GM23248 (cell line): ENCODE results near the gene DRD2. TPM values are rescaled to one million over a fixed set of nuclear protein-coding genes. Genes with fewer than 3 reads are reported as not detected.

Experiments
- DNase-seq: peaks from one replicate; pipeline ENCODE4 v3.0.0-alpha.2; 2015
- H2AFZ ChIP-seq: fragments of 200-600 bp; sonication (generic); 2 replicates; pipeline ENCODE4 v1.6.1; 2016; ENCODE audit warnings: antibody characterized with exemption
- H3F3A ChIP-seq: fragments of 200-600 bp; sonication (generic); 2 replicates; pipeline ENCODE4 v1.6.1; 2016; ENCODE audit warnings: mild to moderate bottlenecking, antibody characterized with exemption, mixed run types; ENCODE audit not compliant: insufficient read depth
- H3K27ac ChIP-seq: fragments of 200-600 bp; sonication (generic); 2 replicates; pipeline ENCODE4 v1.5.1; 2016; ENCODE audit warnings: mild to moderate bottlenecking
- H3K27me3 ChIP-seq: fragments of 200-600 bp; sonication (generic); replicated peaks from 2 replicates; pipeline ENCODE4 v1.6.1; 2016; ENCODE audit warnings: mild to moderate bottlenecking; ENCODE audit not compliant: insufficient read depth
- H3K36me3 ChIP-seq: fragments of 200-600 bp; sonication (generic); 2 replicates; pipeline ENCODE4 v1.6.1; 2016; ENCODE audit warnings: low read depth, mild to moderate bottlenecking
- H3K4me1 ChIP-seq: fragments of 200-600 bp; sonication (generic); 2 replicates; pipeline ENCODE4 v1.6.1; 2016; ENCODE audit warnings: mild to moderate bottlenecking; ENCODE audit not compliant: insufficient read depth
- H3K4me2 ChIP-seq: fragments of 200-600 bp; sonication (generic); one replicate; pipeline ENCODE4 v1.6.1; 2016; ENCODE audit warnings: mild to moderate bottlenecking; ENCODE audit not compliant: unreplicated experiment
- H3K4me3 ChIP-seq: fragments of 200-600 bp; sonication (generic); 2 replicates; pipeline ENCODE4 v1.5.1; 2016; ENCODE audit warnings: mild to moderate bottlenecking
- H3K79me2 ChIP-seq: fragments of 200-600 bp; sonication (generic); 2 replicates; pipeline ENCODE4 v1.6.1; 2016; ENCODE audit warnings: mild to moderate bottlenecking; ENCODE audit not compliant: insufficient read depth
- H3K9ac ChIP-seq: fragments of 200-600 bp; sonication (generic); 2 replicates; pipeline ENCODE4 v1.6.1; 2016; ENCODE audit warnings: mild to moderate bottlenecking
- H3K9me2 ChIP-seq: fragments of 200-600 bp; sonication (generic); 2 replicates; pipeline ENCODE4 v1.6.1; 2016; ENCODE audit warnings: mixed run types, mild to moderate bottlenecking, moderate library complexity; ENCODE audit not compliant: insufficient read depth
- H3K9me3 ChIP-seq: fragments of 200-600 bp; sonication (generic); one replicate; pipeline ENCODE4 v1.6.1; 2017; ENCODE audit warnings: low read depth
- H4K20me1 ChIP-seq: fragments of 200-600 bp; sonication (generic); 2 replicates; pipeline ENCODE4 v1.6.0; 2016; ENCODE audit not compliant: insufficient read depth
- EZH2 ChIP-seq: fragments of 200-600 bp; sonication (generic); IDR thresholded peaks from 2 replicates; pipeline ENCODE4 v1.6.1; 2018; ENCODE audit warnings: antibody characterized with exemption, mild to moderate bottlenecking; ENCODE audit not compliant: insufficient read depth, poor library complexity, severe bottlenecking
- EZH2phosphoT487 ChIP-seq: fragments of 200-600 bp; sonication (generic); IDR thresholded peaks from 2 replicates; pipeline ENCODE4 v1.6.1; 2018; ENCODE audit warnings: antibody characterized with exemption, moderate library complexity, mild to moderate bottlenecking, low read depth; ENCODE audit not compliant: insufficient read depth
- WGBS, 2 experiments: methylation state at CpG; one replicate each; pipeline ENCODE4 v1.1.6; 2015 to 2017; ENCODE audit warnings: low lambda C conversion rate in 2 of 2, low coverage in 1 of 2; ENCODE audit errors: missing lambda C conversion rate in 2 of 2; 5-methylcytosine and 5-hydroxymethylcytosine counted together
- in situ Hi-C: fragments of 300-500 bp; cut with MboI; formaldehyde crosslinking; loops from 2 replicates; pipeline ENCODE4 v1.15.0; 2020
- polyA plus RNA-seq: library from polyadenylated mRNA; unstranded; fragments of >200 nt; fragmentation: Nextera tagmentation; extraction: Ambion mirVana; gene quantifications from 2 replicates; pipeline ENCODE4 v1.2.1, GENCODE V29; 2016
- total RNA-seq: library from RNA; depleted of rRNA; stranded (reverse); fragments of >200 nt; shearing (Covaris generic); gene quantifications from 2 replicates; pipeline ENCODE4 v1.2.3, GENCODE V29; 2014

Gene DRD2
- total and polyA plus RNA-seq, 2 experiments from 2014 or later, result not detected

DNA sequence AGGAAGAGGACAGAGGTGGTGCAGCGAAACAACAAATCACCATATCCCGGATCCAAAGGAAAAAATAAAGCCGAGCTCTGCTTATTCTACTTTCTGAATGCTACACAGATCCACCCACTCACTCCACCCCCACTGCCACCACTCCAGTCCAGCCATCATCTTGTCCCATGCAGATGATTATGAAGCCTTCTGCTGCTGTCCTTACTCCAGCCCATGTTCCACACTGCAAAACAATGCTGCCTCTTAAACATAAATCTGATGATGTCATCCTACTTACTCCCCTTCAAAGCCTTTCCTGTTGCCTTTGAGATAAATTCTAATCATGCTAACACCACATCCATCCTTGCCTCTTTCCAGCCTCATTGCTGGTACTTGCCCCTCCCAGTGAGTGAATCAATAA is 6.5 kb upstream of the DRD2 start:
- in situ Hi-C loops, result no loop called here
- no peaks in the 10 kb centered on the region for H4K20me1 ChIP-seq
- no peak overlapping the region for H3K4me3 ChIP-seq
- no peaks in the 10 kb centered on the region for H3K79me2 ChIP-seq
- peaks cover 58% of the 10 kb centered on the region for H3K27me3 ChIP-seq
- H3K9ac ChIP-seq, result no peak overlapping the region
- TF ChIP-seq EZH2phosphoT487 (no peak), EZH2 (no peak)
- H3K9me3 ChIP-seq, result no peaks in the 10 kb centered on the region
- no peak overlapping the region for H3K27ac ChIP-seq
- H3K4me1 ChIP-seq, result no peaks in the 10 kb centered on the region
- no peaks in the 10 kb centered on the region for H3K36me3 ChIP-seq
- H2AFZ ChIP-seq, result no peak overlapping the region
- H3K4me2 ChIP-seq, result no peak overlapping the region
- 86 to 90% methylated on average over 3 of the region's 3 CpGs for WGBS, 2 experiments
- H3F3A ChIP-seq, result no peaks in the 10 kb centered on the region
- no peaks in the 10 kb centered on the region for H3K9me2 ChIP-seq
- no peak for DNase-seq

DNA sequence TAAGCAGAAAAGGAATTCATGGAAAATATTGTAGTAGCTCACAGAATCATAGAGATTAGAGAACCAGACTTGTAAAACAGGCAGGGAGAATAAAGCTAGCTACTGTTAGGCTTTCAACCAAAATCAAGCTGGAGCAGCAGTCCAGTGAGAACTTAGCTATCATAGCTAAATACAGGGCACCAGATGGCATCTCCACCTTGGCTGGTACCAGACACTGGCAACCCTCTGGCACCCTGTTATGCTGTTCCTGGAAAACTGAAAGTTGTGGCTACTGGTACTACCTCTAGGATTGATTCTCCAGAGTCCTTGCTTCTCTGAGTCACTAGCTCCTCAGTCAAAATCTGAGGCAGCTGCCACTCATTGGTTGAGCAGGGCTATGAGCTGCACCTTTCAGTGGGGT is 6.0 kb upstream of the DRD2 start:
- Histone ChIP-seq H3K4me2 (no peak overlapping the region), H3K4me1 (no peaks in the 10 kb centered on the region), H2AFZ (no peak overlapping the region), H3K9ac (no peak overlapping the region), H3K36me3 (no peaks in the 10 kb centered on the region), H3K4me3 (no peak overlapping the region), H3K27ac (no peak overlapping the region), H3K79me2 (no peaks in the 10 kb centered on the region), H3F3A (no peaks in the 10 kb centered on the region), H4K20me1 (no peaks in the 10 kb centered on the region), H3K9me2 (no peaks in the 10 kb centered on the region), H3K9me3 (no peaks in the 10 kb centered on the region), H3K27me3 (peaks cover 62% of the 10 kb centered on the region)
- TF ChIP-seq EZH2phosphoT487 (no peak), EZH2 (no peak)
- DNase-seq, result no peak
- in situ Hi-C loops, result no loop called here

GRCh38 chr11:113477321-113477720 is 2.1 kb upstream of the DRD2 start:
- WGBS, 2 experiments, result 4 to 8% methylated on average over 7 to 8 of the region's 8 CpGs
- no peak overlapping the region for H3K27ac ChIP-seq
- no peak overlapping the region for H3K4me2 ChIP-seq
- H3K79me2 ChIP-seq, result no peaks in the 10 kb centered on the region
- H3K27me3 ChIP-seq, result peaks cover 77% of the 10 kb centered on the region
- no peaks in the 10 kb centered on the region for H3K4me1 ChIP-seq
- H3K9me3 ChIP-seq, result no peaks in the 10 kb centered on the region
- no peak for DNase-seq
- H3K9ac ChIP-seq, result no peak overlapping the region
- no peaks in the 10 kb centered on the region for H3K36me3 ChIP-seq
- H3K9me2 ChIP-seq, result no peaks in the 10 kb centered on the region
- H3K4me3 ChIP-seq, result no peak overlapping the region
- TF ChIP-seq EZH2 (no peak), EZH2phosphoT487 (no peak)
- in situ Hi-C loops, result no loop called here
- H3F3A ChIP-seq, result no peaks in the 10 kb centered on the region
- no peak overlapping the region for H2AFZ ChIP-seq
- H4K20me1 ChIP-seq, result no peaks in the 10 kb centered on the region

DNA sequence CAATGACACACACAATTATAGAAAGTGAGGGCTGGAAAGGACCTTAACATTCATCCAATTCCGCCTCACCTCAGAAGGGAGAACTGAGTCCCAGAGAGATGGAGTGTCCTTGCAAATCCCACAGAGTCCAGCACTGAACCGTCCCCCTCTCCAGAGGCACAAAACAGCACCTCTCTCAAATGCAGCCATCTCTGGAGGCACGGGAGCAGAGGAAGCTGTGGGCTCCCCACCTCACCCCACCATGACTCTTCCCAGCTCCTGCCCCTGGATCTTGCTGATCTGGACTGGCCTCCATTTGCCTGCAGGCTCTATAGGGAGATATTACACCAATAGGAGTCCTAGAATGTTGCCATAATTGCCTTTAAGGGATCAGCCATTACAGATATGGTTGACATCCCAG is 1.4 kb upstream of the DRD2 start:
- Histone ChIP-seq H3K4me3 (no peak overlapping the region), H4K20me1 (no peaks in the 10 kb centered on the region), H3K9me3 (no peaks in the 10 kb centered on the region), H3K9ac (no peak overlapping the region), H2AFZ (no peak overlapping the region), H3K27ac (no peak overlapping the region), H3F3A (no peaks in the 10 kb centered on the region), H3K4me1 (no peaks in the 10 kb centered on the region), H3K4me2 (no peak overlapping the region), H3K36me3 (no peaks in the 10 kb centered on the region), H3K79me2 (no peaks in the 10 kb centered on the region), H3K9me2 (no peaks in the 10 kb centered on the region), H3K27me3 (peaks cover 75% of the 10 kb centered on the region)
- in situ Hi-C loops, result no loop called here
- DNase-seq, result no peak
- WGBS, 2 experiments, result 81 to 94% methylated on average over 3 of the region's 3 CpGs
- TF ChIP-seq EZH2phosphoT487 (no peak), EZH2 (peak; percentile 10)

DNA sequence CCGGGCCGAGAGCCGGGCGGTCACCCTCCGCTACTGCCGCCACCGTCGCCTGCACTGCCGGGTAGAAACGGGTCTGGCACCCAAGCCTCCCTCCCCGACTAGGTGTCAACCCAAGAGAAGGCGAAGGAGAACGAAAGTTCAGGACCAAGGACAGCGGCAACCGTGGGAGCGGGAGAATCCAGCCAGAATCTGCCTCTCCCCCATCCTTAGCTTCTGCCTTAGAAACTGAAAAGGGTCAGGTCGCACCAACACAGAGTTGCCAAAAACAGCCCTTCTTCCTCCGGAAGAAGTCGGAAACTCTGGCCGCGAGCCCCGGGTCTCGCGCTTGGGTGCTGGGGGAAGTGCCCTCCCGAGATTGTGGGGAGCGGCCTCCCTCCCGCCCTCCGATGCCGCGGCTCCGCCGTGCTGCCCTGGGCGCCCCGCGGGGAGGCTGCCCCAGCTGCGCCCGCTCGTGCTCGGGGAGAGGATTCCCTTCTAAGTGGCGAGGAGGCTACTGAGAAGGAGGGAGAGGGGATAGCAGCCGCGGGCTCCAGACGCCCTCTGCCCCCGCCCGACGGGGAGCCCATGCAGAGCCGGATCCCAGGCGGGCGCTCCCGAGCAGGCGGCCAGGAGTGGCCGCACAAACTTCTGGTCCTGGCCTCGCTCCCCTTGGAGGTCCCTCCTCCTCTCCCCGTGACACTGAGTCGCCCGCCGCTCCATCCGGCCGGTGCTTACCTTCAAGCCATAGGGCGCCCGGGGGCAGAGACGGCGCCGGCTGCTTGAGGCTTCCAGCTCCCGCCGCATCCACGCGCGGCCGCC is 637 bp downstream of the DRD2 start:
- H3K4me2 ChIP-seq, result peak overlapping the region; percentile 36

More for the DNA sequence above, 637 bp downstream of the DRD2 start:
- Histone ChIP-seq H3K36me3 (no peaks in the 10 kb centered on the region), H3K27ac (no peak overlapping the region), H3F3A (no peaks in the 10 kb centered on the region), H3K9ac (no peak overlapping the region), H3K9me2 (no peaks in the 10 kb centered on the region), H3K79me2 (no peaks in the 10 kb centered on the region), H2AFZ (no peak overlapping the region), H3K4me3 (no peak overlapping the region), H3K27me3 (peaks cover 75% of the 10 kb centered on the region), H4K20me1 (no peaks in the 10 kb centered on the region), H3K9me3 (no peaks in the 10 kb centered on the region), H3K4me1 (no peaks in the 10 kb centered on the region)
- peak; percentile 78 for DNase-seq
- in situ Hi-C loops, result no loop called here
- TF ChIP-seq EZH2 (no peak), EZH2phosphoT487 (0 out of 2 replicates have a peak, but pooled peaks have one; percentile 61)
- 2 to 3% methylated on average over 59 to 63 of the region's 70 CpGs for WGBS, 2 experiments
